Caco-2 (cell line): ENCODE results near the gene EPHB2. TPM values are rescaled to one million over a fixed set of nuclear protein-coding genes. Genes with fewer than 3 reads are reported as not detected.

Source experiments
- BruUV-seq: library from RNA; stranded (reverse); fragments of 400-500 nt; replicated peaks from 2 replicates; lab custom pipeline; 2021; lab: Mats Ljungman, UMichigan
- CTCF ChIA-PET: fragments of 300-600 bp; sonication (Branson Sonifier 250); formaldehyde crosslinking; loops from one replicate; lab custom pipeline; 2022; ENCODE audit warnings: antibody characterized with exemption; lab: Charles Lee
- POLR2A ChIA-PET: fragments of 300-600 bp; sonication (Branson Sonifier 250); formaldehyde crosslinking; loops from one replicate; lab custom pipeline; 2022; ENCODE audit warnings: antibody characterized with exemption; lab: Charles Lee
- DNase-seq, 2 experiments: peaks; one replicate each; pipeline versions ENCODE4 v3.0.0 to v3.0.0-alpha.2; 2020 to 2022
- H3K27me3 ChIP-seq: replicated peaks from 2 replicates; pipeline ENCODE4 v1.6.0; 2011; ENCODE audit warnings: low read length; ENCODE audit not compliant: control insufficient read depth, insufficient read depth
- H3K36me3 ChIP-seq: 2 replicates; pipeline ENCODE4 v1.5.1; 2011; ENCODE audit warnings: low read length; ENCODE audit not compliant: control insufficient read depth, insufficient read depth
- H3K4me1 ChIP-seq: fragments of 250-450 bp; sonication (Bioruptor Pico); 2 replicates; pipeline ENCODE4 v1.5.1; 2020; ENCODE audit warnings: mild to moderate bottlenecking
- H3K4me3 ChIP-seq: 2 replicates; pipeline ENCODE4 v1.5.1; 2011; ENCODE audit warnings: low read depth, mild to moderate bottlenecking, control low read depth, low read length
- H3K9me3 ChIP-seq: fragments of 250-450 bp; sonication (Bioruptor Pico); 2 replicates; pipeline ENCODE4 v1.5.1; 2020; ENCODE audit warnings: mild to moderate bottlenecking, moderate library complexity
- H3K27ac Mint-ChIP-seq: one replicate; pipeline ENCODE4 v1.8.0; 2022; ENCODE audit warnings: mixed read lengths; ENCODE audit not compliant: unreplicated experiment
- H3K27me3 Mint-ChIP-seq: one replicate; pipeline ENCODE4 v1.8.0; 2022; ENCODE audit warnings: mixed read lengths; ENCODE audit not compliant: insufficient read depth, unreplicated experiment
- H3K36me3 Mint-ChIP-seq: one replicate; pipeline ENCODE4 v1.8.0; 2022; ENCODE audit warnings: mild to moderate bottlenecking, mixed read lengths; ENCODE audit not compliant: insufficient read depth, unreplicated experiment
- H3K4me1 Mint-ChIP-seq: one replicate; pipeline ENCODE4 v1.8.0; 2022; ENCODE audit warnings: low read depth, mixed read lengths; ENCODE audit not compliant: unreplicated experiment
- H3K4me3 Mint-ChIP-seq: one replicate; pipeline ENCODE4 v1.8.0; 2022; ENCODE audit warnings: mild to moderate bottlenecking, moderate library complexity, mixed read lengths; ENCODE audit not compliant: unreplicated experiment
- H3K9me3 Mint-ChIP-seq: one replicate; pipeline ENCODE4 v1.8.0; 2022; ENCODE audit warnings: mixed read lengths; ENCODE audit not compliant: unreplicated experiment
- intact Hi-C: fragments of 100-400 bp; cut with micrococcal nuclease; formaldehyde crosslinking; loops from one replicate; pipeline ENCODE4 v1.10.0; 2022; ENCODE audit not compliant: unreplicated experiment
- total RNA-seq: library from RNA; stranded (reverse); gene quantifications from 2 replicates; pipeline ENCODE4 v1.2.3, GENCODE V29; 2022
- TF ChIP-seq, protein P1 (sequence below), 2 experiments: fragments of 200-600 bp in 1 of 2; IDR thresholded peaks; 1 replicate in 1 of 2; 2 replicates in 1 of 2; pipeline versions ENCODE4 v1.5.1 to v1.8.0; 2011 to 2022; ENCODE audit warnings: antibody characterized with exemption in 1 of 2, control low read depth in 1 of 2, inconsistent platforms in 1 of 2, low read depth in 1 of 2, low read length in 1 of 2, mild to moderate bottlenecking in 1 of 2, moderate library complexity in 1 of 2; ENCODE audit not compliant: insufficient read depth in 1 of 2, severe bottlenecking in 1 of 2, unreplicated experiment in 1 of 2

The EPHB2 gene
- total RNA-seq, 1 experiment from 2014 or later, result 30.1 TPM

DNA sequence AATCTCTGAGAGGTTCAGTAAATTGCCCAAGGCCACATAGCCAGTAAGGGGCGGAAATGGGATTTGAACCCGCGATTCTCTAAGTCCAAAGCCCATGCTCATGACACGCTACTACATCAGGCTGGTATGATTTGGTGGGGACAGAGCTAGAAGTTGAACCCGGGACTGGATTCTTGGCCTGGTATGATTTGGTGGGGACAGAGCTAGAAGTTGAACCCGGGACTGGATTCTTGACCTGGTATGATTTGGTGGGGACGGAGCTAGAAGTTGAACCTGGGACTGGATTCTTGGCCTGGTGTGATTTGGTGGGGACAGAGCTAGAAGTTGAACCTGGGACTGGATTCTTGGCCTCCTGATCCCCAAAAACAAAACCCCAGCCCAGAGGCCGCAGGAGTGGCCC, 23.0 kb downstream of the EPHB2 start:
- Histone ChIP-seq H3K4me1 (peaks cover 2% of the 10 kb centered on the region; the same call in 1 of the 2 replicates), H3K27me3 (no peaks in the 10 kb centered on the region), H3K36me3 (no peaks in the 10 kb centered on the region), H3K9me3 (no peaks in the 10 kb centered on the region), H3K4me3 (no peak overlapping the region)
- Mint-ChIP-seq H3K4me3 (no peak overlapping the region), H3K36me3 (no peaks in the 10 kb centered on the region), H3K27ac (no peak overlapping the region), H3K4me1 (no peaks in the 10 kb centered on the region), H3K27me3 (no peaks in the 10 kb centered on the region), H3K9me3 (no peaks in the 10 kb centered on the region)
- no TSS peak for BruUV-seq
- TF ChIP-seq, protein P1, sequence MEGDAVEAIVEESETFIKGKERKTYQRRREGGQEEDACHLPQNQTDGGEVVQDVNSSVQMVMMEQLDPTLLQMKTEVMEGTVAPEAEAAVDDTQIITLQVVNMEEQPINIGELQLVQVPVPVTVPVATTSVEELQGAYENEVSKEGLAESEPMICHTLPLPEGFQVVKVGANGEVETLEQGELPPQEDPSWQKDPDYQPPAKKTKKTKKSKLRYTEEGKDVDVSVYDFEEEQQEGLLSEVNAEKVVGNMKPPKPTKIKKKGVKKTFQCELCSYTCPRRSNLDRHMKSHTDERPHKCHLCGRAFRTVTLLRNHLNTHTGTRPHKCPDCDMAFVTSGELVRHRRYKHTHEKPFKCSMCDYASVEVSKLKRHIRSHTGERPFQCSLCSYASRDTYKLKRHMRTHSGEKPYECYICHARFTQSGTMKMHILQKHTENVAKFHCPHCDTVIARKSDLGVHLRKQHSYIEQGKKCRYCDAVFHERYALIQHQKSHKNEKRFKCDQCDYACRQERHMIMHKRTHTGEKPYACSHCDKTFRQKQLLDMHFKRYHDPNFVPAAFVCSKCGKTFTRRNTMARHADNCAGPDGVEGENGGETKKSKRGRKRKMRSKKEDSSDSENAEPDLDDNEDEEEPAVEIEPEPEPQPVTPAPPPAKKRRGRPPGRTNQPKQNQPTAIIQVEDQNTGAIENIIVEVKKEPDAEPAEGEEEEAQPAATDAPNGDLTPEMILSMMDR (IDR thresholded peaks at IDR 0.05; ENCODE audit: insufficient read depth in 1 of 2, low read depth in 1 of 2, low read length in 1 of 2, severe bottlenecking in 1 of 2, unreplicated experiment in 1 of 2), result no peak
- DNase-seq, result no peak
- CTCF ChIA-PET, result interaction anchor here (0.6 to 0.7 kb wide), 3 partner anchors 29 to 696 kb away, joined by 3 to 5 read pairs (median 4); no protein-coding TSS in a partner anchor
- intact Hi-C loops, result no loop called here
- POLR2A ChIA-PET, result no interaction called here

- no peak overlapping the region for H3K4me3 ChIP-seq
- TF ChIP-seq, protein P1 (IDR thresholded peaks at IDR 0.05; ENCODE audit: insufficient read depth in 1 of 2, low read depth in 1 of 2, low read length in 1 of 2, severe bottlenecking in 1 of 2, unreplicated experiment in 1 of 2), result no peak
- H3K9me3 Mint-ChIP-seq, result no peaks in the 10 kb centered on the region
- no peaks in the 10 kb centered on the region for H3K36me3 ChIP-seq
- CTCF ChIA-PET, result interaction anchor here (1.1 kb wide), 1 partner anchor 32 kb away, joined by 3 read pairs; no protein-coding TSS in a partner anchor
- DNase-seq, result no peak
- H3K27ac Mint-ChIP-seq, result no peak overlapping the region
- no peaks in the 10 kb centered on the region for H3K9me3 ChIP-seq
- H3K4me1 Mint-ChIP-seq, result no peaks in the 10 kb centered on the region
- no peaks in the 10 kb centered on the region for H3K27me3 ChIP-seq
- H3K4me3 Mint-ChIP-seq, result no peak overlapping the region
- H3K36me3 Mint-ChIP-seq, result no peaks in the 10 kb centered on the region
- no peaks in the 10 kb centered on the region for H3K27me3 Mint-ChIP-seq
- intact Hi-C loops, result no loop called here
- POLR2A ChIA-PET, result no interaction called here
- no TSS peak for BruUV-seq
- H3K4me1 ChIP-seq, result no peaks in the 10 kb centered on the region
These were observed 26.0 kb downstream of the EPHB2 start for GRCh38 chr1:22736501-22737080.

- ChIA-PET CTCF (interaction anchor here (1.1 kb wide), 1 partner anchor 33 kb away, joined by 3 read pairs; no protein-coding TSS in a partner anchor), POLR2A (no interaction called here)
- no peak overlapping the region for H3K4me3 ChIP-seq
- BruUV-seq, result no TSS peak
- Mint-ChIP-seq H3K4me3 (no peak overlapping the region), H3K27ac (no peak overlapping the region), H3K4me1 (no peaks in the 10 kb centered on the region), H3K9me3 (no peaks in the 10 kb centered on the region), H3K36me3 (no peaks in the 10 kb centered on the region), H3K27me3 (no peaks in the 10 kb centered on the region)
- no peak for DNase-seq
- no peaks in the 10 kb centered on the region for H3K27me3 ChIP-seq
- no peaks in the 10 kb centered on the region for H3K9me3 ChIP-seq
- TF ChIP-seq, protein P1 (IDR thresholded peaks at IDR 0.05; ENCODE audit: insufficient read depth in 1 of 2, low read depth in 1 of 2, low read length in 1 of 2, severe bottlenecking in 1 of 2, unreplicated experiment in 1 of 2), result no peak
- H3K36me3 ChIP-seq, result no peaks in the 10 kb centered on the region
- H3K4me1 ChIP-seq, result no peaks in the 10 kb centered on the region
- intact Hi-C loops, result no loop called here
These were observed 26.9 kb downstream of the EPHB2 start for GRCh38 chr1:22737374-22738068.
